H1 (cell line): ENCODE measurements around the gene CKS1B. TPM values are rescaled to one million over a fixed set of nuclear protein-coding genes. Genes with fewer than 3 reads are reported as not detected.

Experiments
- CTCF ChIA-PET: fragments of 300-600 bp; sonication (Branson Sonifier 250); formaldehyde crosslinking; loops from one replicate; lab custom pipeline; 2021; ENCODE audit not compliant: partially characterized antibody; lab: Charles Lee
- POLR2A ChIA-PET: fragments of 300-600 bp; sonication (Branson Sonifier 250); formaldehyde crosslinking; loops from one replicate; lab custom pipeline; 2021; ENCODE audit warnings: inconsistent platforms; ENCODE audit not compliant: partially characterized antibody; lab: Charles Lee
- DNase-seq, 2 experiments: peaks; one replicate each; pipeline versions ENCODE4 v3.0.0 to v3.0.0-alpha.2; 2010 to 2022; ENCODE audit warnings: low spot score in 2 of 2, low read depth in 1 of 2, mixed read lengths in 1 of 2
- FAIRE-seq: peaks from 2 replicates; lab custom pipeline; 2011; peaks lifted over from hg19 to GRCh38; lab: Jason Lieb, UNC
- H2AFZ ChIP-seq: 2 replicates; pipeline ENCODE4 v1.8.1; 2012; ENCODE audit warnings: low read length, inconsistent platforms
- H2AK5ac ChIP-seq: 2 replicates; pipeline ENCODE4 v1.6.1; 2013; ENCODE audit warnings: low read depth, low read length
- H2BK120ac ChIP-seq: replicated peaks from 2 replicates; pipeline ENCODE3; 2013; ENCODE audit warnings: low read depth, low read length, inconsistent platforms
- H2BK12ac ChIP-seq: 2 replicates; pipeline ENCODE4 v1.6.1; 2013; ENCODE audit warnings: low read depth, low read length
- H2BK15ac ChIP-seq: 2 replicates; pipeline ENCODE4 v1.6.1; 2013; ENCODE audit warnings: low read length
- H2BK20ac ChIP-seq: 2 replicates; pipeline ENCODE4 v1.6.1; 2013; ENCODE audit warnings: low read length
- H2BK5ac ChIP-seq: 2 replicates; pipeline ENCODE4 v1.6.1; 2013; ENCODE audit warnings: low read depth, low read length
- H3K14ac ChIP-seq: 2 replicates; pipeline ENCODE4 v1.6.1; 2013; ENCODE audit warnings: inconsistent platforms; ENCODE audit not compliant: insufficient read length
- H3K18ac ChIP-seq: 2 replicates; pipeline ENCODE4 v1.6.1; 2013; ENCODE audit warnings: low read length; ENCODE audit errors: extremely low read depth
- H3K23ac ChIP-seq: 2 replicates; pipeline ENCODE4 v1.6.1; 2013; ENCODE audit warnings: inconsistent platforms; ENCODE audit not compliant: insufficient read length
- H3K23me2 ChIP-seq: 2 replicates; pipeline ENCODE4 v1.6.1; 2013; ENCODE audit warnings: low read depth, low read length
- H3K27ac ChIP-seq: 2 replicates; pipeline ENCODE4 v1.6.1; 2011; ENCODE audit warnings: low read depth, low read length, inconsistent platforms
- H3K27me3 ChIP-seq, 4 experiments: replicated peaks in 1 of 4; 1 replicate in 1 of 4; 2 replicates in 3 of 4; pipeline versions ENCODE4 v1.6.1 to v1.8.1; 2011 to 2013; ENCODE audit warnings: low read length in 3 of 4, mild to moderate bottlenecking in 3 of 4, inconsistent platforms in 2 of 4, mixed read lengths in 2 of 4, moderate library complexity in 1 of 4; ENCODE audit not compliant: control insufficient read depth in 3 of 4, insufficient read depth in 3 of 4; ENCODE audit errors: extremely low read depth in 1 of 4
- H3K36me3 ChIP-seq, 4 experiments: 2 replicates each; pipeline versions ENCODE4 v1.6.1 to v1.8.1; 2011 to 2013; ENCODE audit warnings: mild to moderate bottlenecking in 4 of 4, low read length in 3 of 4, moderate library complexity in 2 of 4, control low read depth in 1 of 4, inconsistent platforms in 1 of 4; ENCODE audit not compliant: insufficient read depth in 4 of 4, control insufficient read depth in 2 of 4
- H3K4ac ChIP-seq: replicated peaks from 2 replicates; pipeline ENCODE3; 2013; ENCODE audit warnings: low read length, low read depth, mixed read lengths, inconsistent platforms; ENCODE audit not compliant: insufficient read length
- H3K4me1 ChIP-seq, 4 experiments: replicated peaks in 1 of 4; 1 replicate in 1 of 4; 2 replicates in 3 of 4; pipeline versions ENCODE4 v1.6.1 to v1.8.1; 2011 to 2013; ENCODE audit warnings: low read length in 3 of 4, inconsistent platforms in 2 of 4, mixed read lengths in 1 of 4; ENCODE audit not compliant: insufficient read depth in 4 of 4, control insufficient read depth in 3 of 4
- H3K4me2 ChIP-seq, 2 experiments: 2 replicates each; pipeline versions ENCODE4 v1.6.1 to v1.8.1; 2011 to 2013; ENCODE audit warnings: low read depth in 2 of 2, low read length in 2 of 2, control low read depth in 1 of 2, inconsistent platforms in 1 of 2, mild to moderate bottlenecking in 1 of 2; ENCODE audit not compliant: insufficient read depth in 1 of 2
- H3K4me3 ChIP-seq, 4 experiments: fragments of 200-600, 300-600 bp in 1 of 4; sonication (generic), shearing (Covaris generic), sonication (Bioruptor Twin) in 1 of 4; 2 replicates each; pipeline versions ENCODE4 v1.5.1 to v1.8.1; 2011 to 2016; ENCODE audit warnings: low read length in 4 of 4, low read depth in 3 of 4, control low read depth in 2 of 4, inconsistent platforms in 2 of 4, mild to moderate bottlenecking in 2 of 4, mixed read lengths in 1 of 4, moderate library complexity in 1 of 4; ENCODE audit not compliant: insufficient read depth in 2 of 4; ENCODE audit errors: extremely low read depth in 1 of 4
- H3K56ac ChIP-seq: replicated peaks from 2 replicates; pipeline ENCODE3; 2013; ENCODE audit warnings: low read depth, mild to moderate bottlenecking, mixed read lengths, low read length, inconsistent platforms; ENCODE audit not compliant: insufficient read length
- H3K79me1 ChIP-seq: 2 replicates; pipeline ENCODE4 v1.6.1; 2013; ENCODE audit warnings: low read depth, low read length, control low read depth
- H3K79me2 ChIP-seq, 2 experiments: 2 replicates each; pipeline versions ENCODE4 v1.6.1 to v1.8.1; 2012 to 2013; ENCODE audit warnings: low read length in 2 of 2, mild to moderate bottlenecking in 2 of 2, inconsistent platforms in 1 of 2; ENCODE audit not compliant: insufficient read depth in 2 of 2, control insufficient read depth in 1 of 2
- H3K9ac ChIP-seq, 4 experiments: replicated peaks in 1 of 4; 1 replicate in 1 of 4; 2 replicates in 3 of 4; pipeline versions ENCODE4 v1.6.1 to v1.8.1; 2011 to 2013; ENCODE audit warnings: low read depth in 3 of 4, low read length in 3 of 4, control low read depth in 2 of 4, mild to moderate bottlenecking in 2 of 4, moderate library complexity in 2 of 4, inconsistent platforms in 1 of 4; ENCODE audit errors: extremely low read depth in 1 of 4
- H3K9me3 ChIP-seq, 2 experiments: 2 replicates each; pipeline versions ENCODE4 v1.6.1 to v1.8.1; 2012 to 2013; ENCODE audit warnings: mild to moderate bottlenecking in 2 of 2, moderate library complexity in 2 of 2, control low read depth in 1 of 2, inconsistent platforms in 1 of 2, low read depth in 1 of 2, low read length in 1 of 2, mixed read lengths in 1 of 2; ENCODE audit not compliant: insufficient read depth in 2 of 2
- H4K20me1 ChIP-seq, 2 experiments: replicated peaks in 1 of 2; 2 replicates each; pipeline versions ENCODE3 to v1.8.1; 2011 to 2013; ENCODE audit warnings: inconsistent platforms in 2 of 2, low read length in 2 of 2, mild to moderate bottlenecking in 1 of 2; ENCODE audit not compliant: insufficient read depth in 2 of 2, control insufficient read depth in 1 of 2
- H4K5ac ChIP-seq: 2 replicates; pipeline ENCODE4 v1.6.1; 2013; ENCODE audit warnings: low read length, low read depth, mixed read lengths, inconsistent platforms; ENCODE audit not compliant: insufficient read length
- H4K8ac ChIP-seq: 2 replicates; pipeline ENCODE4 v1.8.0; 2013; ENCODE audit warnings: mild to moderate bottlenecking, moderate library complexity, low read length, inconsistent platforms; ENCODE audit not compliant: insufficient read depth; ENCODE audit errors: extremely low read depth
- H4K91ac ChIP-seq: replicated peaks from 2 replicates; pipeline ENCODE3; 2013; ENCODE audit warnings: low read length, mixed read lengths, inconsistent platforms; ENCODE audit not compliant: insufficient read length
- CBX5 ChIP-seq: fragments of 300-800, 300-1000 bp; sonication (generic); IDR thresholded peaks from 2 replicates; pipeline ENCODE4 v1.7.1; 2016; ENCODE audit warnings: antibody characterized with exemption, low read length, low read depth
- KDM1A ChIP-seq: fragments of 200-600, 300-600 bp; sonication (generic); IDR thresholded peaks from 2 replicates; pipeline ENCODE4 v1.7.1; 2016; ENCODE audit warnings: mild to moderate bottlenecking, low read length, borderline replicate concordance
- RXRA ChIP-seq: IDR thresholded peaks from 2 replicates; pipeline ENCODE4 v1.6.1; 2011; ENCODE audit warnings: low read depth, mild to moderate bottlenecking, low read length, moderate library complexity; ENCODE audit not compliant: insufficient read depth
- SIN3A ChIP-seq, 2 experiments: IDR thresholded peaks in 1 of 2; conservative IDR thresholded peaks in 1 of 2; 2 replicates each; pipeline ENCODE4 v1.6.1; 2011 to 2012; ENCODE audit warnings: low read length in 2 of 2, improper control_type of control experiment in 1 of 2, low read depth in 1 of 2, mild to moderate bottlenecking in 1 of 2
- WGBS, 2 experiments: shearing (Covaris generic) in 1 of 2; methylation state at CpG; one replicate each; pipeline versions ENCODE4 v1.1.6 to v1.1.7; 2013 to 2015; ENCODE audit warnings: low lambda C conversion rate in 2 of 2, mixed read lengths in 2 of 2, inconsistent platforms in 1 of 2, low coverage in 1 of 2, missing lambda C conversion rate in 1 of 2; ENCODE audit not compliant: insufficient replicate concordance in 2 of 2, insufficient coverage in 1 of 2, insufficient read length in 1 of 2; ENCODE audit errors: extremely low coverage in 1 of 2, missing lambda C conversion rate in 1 of 2; 5-methylcytosine and 5-hydroxymethylcytosine counted together
- polyA plus RNA-seq, 7 experiments: library from polyadenylated mRNA; depleted of rRNA in 3 of 7; stranded (reverse) in 5 of 7; unstranded in 2 of 7; fragments of >200 nt in 5 of 7; fragments of 200-250 nt in 2 of 7; gene quantifications; 1 replicate in 5 of 7; 2 replicates in 1 of 7; 4 replicates in 1 of 7; pipeline versions ENCODE4 v1.2.1 to v1.2.3, GENCODE V29; 2011 to 2013; ENCODE audit warnings: missing spikeins in 2 of 7, mixed read lengths in 2 of 7
- total RNA-seq: library from RNA; stranded (reverse); fragmentation: NEBNext Ultra II Directional; extraction: Animal tissue kit (Norgen Biotek cat#: 25700); gene quantifications from 2 replicates; pipeline ENCODE4 v1.2.1, GENCODE V29; 2021

The CKS1B gene
- total and polyA plus RNA-seq, 2 of the 8 experiments (the other 6 are each of a cell fraction or from before 2014, with no cell fraction given): 294 to 1,025 TPM

DNA sequence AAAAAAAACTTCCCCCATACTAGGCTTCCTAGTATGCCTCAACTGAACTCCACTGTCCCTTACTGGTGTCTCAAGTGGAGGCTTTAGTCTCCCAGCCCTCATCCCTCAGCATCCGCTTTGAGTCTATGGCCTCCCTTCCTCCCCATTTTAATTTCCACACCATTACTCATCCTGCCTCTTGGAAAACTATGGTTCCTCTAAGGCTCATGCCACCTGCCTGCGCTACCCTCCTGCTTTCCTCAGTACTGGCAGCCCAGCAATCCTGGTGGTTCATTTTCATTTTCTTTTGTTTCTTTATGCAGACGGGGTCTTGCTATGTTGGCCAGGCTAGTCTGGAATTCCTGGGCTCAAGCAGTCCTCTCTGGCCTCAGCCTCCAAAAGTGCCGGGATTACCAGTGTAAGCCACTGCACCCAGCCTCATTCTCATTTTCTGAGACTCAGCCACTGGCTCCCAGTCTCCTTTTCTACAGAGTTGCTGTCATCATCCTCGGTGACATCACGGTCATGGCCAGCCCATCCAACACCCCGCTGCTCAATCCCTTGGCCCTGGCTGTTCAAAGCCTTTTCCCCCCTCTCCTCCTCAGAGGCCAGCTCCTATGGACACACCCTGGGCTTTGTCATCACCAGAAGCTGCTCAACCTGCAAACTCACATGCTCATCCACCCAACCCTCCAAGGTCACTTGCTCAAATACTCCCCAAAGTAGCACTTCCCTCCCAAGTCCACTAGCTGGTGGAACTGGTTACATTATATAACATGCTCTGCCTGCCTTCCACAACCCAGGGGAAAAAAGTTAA, 35.7 kb upstream of the CKS1B start:
- Histone ChIP-seq H3K79me2 (no peaks in the 10 kb centered on the region), H2AK5ac (no peak overlapping the region), H2BK20ac (0 out of 2 replicates have a peak overlapping the region, but pooled peaks have one; percentile 9), H3K9ac (no peak overlapping the region), H2BK5ac (no peak overlapping the region), H3K27ac (no peak overlapping the region), H3K4me2 (no peak overlapping the region; a peak in 1 of 4 replicates), H3K23ac (no peak overlapping the region), H3K36me3 (no peaks in the 10 kb centered on the region), H2BK15ac (0 out of 2 replicates have a peak overlapping the region, but pooled peaks have one; percentile 18), H3K23me2 (peaks cover 12% of the 10 kb centered on the region), H4K20me1 (no peaks in the 10 kb centered on the region), H3K79me1 (no peaks in the 10 kb centered on the region; the same call in 1 of the 2 replicates), H4K91ac (no peak overlapping the region)
- no peak for FAIRE-seq
- WGBS, 2 experiments: 95% methylated on average over 7 of the region's 7 CpGs; no CpG with 5 or more reads in 1 of the 2 experiments
- TF ChIP-seq SIN3A (conservative IDR thresholded peaks at IDR 0.05 in 1 of 2, IDR thresholded peaks at IDR 0.05 in 1 of 2; ENCODE audit: low read depth in 1 of 2, low read length in 2 of 2) (no peak), KDM1A (peak; percentile 50; the same call in 1 of the 2 replicates), CBX5 (no peak), RXRA (no peak)
- TF ChIP-seq, all 59 proteins: peak for 1
- H3K27me3 ChIP-seq: no peaks in the 10 kb centered on the region
- no peak overlapping the region for H2BK120ac ChIP-seq
- no peak overlapping the region for H3K18ac ChIP-seq
- no peak overlapping the region for H3K14ac ChIP-seq
- no peak overlapping the region for H3K4me3 ChIP-seq
- no peak overlapping the region for H3K4ac ChIP-seq
- peaks cover 4 to 9% (median 7%) of the 10 kb centered on the region in 4 experiments; a peak in 6 of 7 replicates for H3K4me1 ChIP-seq
- no peak for DNase-seq
- no peak overlapping the region for H2AFZ ChIP-seq
- no peak overlapping the region for H4K8ac ChIP-seq
- H3K9me3 ChIP-seq: no peaks in the 10 kb centered on the region
- no peak overlapping the region for H4K5ac ChIP-seq
- H3K56ac ChIP-seq: no peak overlapping the region
- ChIA-PET CTCF (interaction anchor here (0.5 to 1.3 kb wide), 5 partner anchors 43 to 269 kb away, joined by 3 to 5 read pairs (median 4); no protein-coding TSS in a partner anchor), POLR2A (interaction anchor here (0.9 kb wide), 1 partner anchor 13 kb away, joined by 6 read pairs; no protein-coding TSS in a partner anchor)
- 0 out of 2 replicates have a peak overlapping the region, but pooled peaks have one; percentile 68 for H2BK12ac ChIP-seq
